Neuronal stem cell (in vitro differentiated cells): ENCODE results near the gene COL15A1.
A peak's percentile ranks its signal among the peaks of the same experiment; 100 is the strongest.
"Not testable (repeated sequence)": the region's sequence is repeated elsewhere in the genome, so short reads cannot be mapped to it uniquely, and the experiment has no call there.

ENCODE experiments used
- DNase-seq: peaks from one replicate; pipeline ENCODE4 v3.0.0-alpha.2; 2013; ENCODE audit warnings: low spot score
- H2AFZ ChIP-seq: one replicate; pipeline ENCODE4 v1.6.1; 2013; ENCODE audit warnings: mild to moderate bottlenecking, low read length, inconsistent platforms
- H2AK5ac ChIP-seq: 2 replicates; pipeline ENCODE4 v1.6.1; 2013; ENCODE audit warnings: low read depth, mild to moderate bottlenecking, inconsistent platforms, low read length, moderate library complexity, mixed read lengths
- H2BK120ac ChIP-seq: 2 replicates; pipeline ENCODE4 v1.6.1; 2013; ENCODE audit warnings: low read depth, mild to moderate bottlenecking, inconsistent platforms, low read length, moderate library complexity, mixed read lengths
- H2BK12ac ChIP-seq: one replicate; pipeline ENCODE4 v1.6.1; 2013; ENCODE audit warnings: low read length, inconsistent platforms
- H2BK15ac ChIP-seq: 2 replicates; pipeline ENCODE4 v1.6.1; 2013; ENCODE audit warnings: mild to moderate bottlenecking, low read length, inconsistent platforms, mixed read lengths
- H2BK5ac ChIP-seq: one replicate; pipeline ENCODE4 v1.6.1; 2013; ENCODE audit warnings: inconsistent platforms, mild to moderate bottlenecking, low read length, moderate library complexity
- H3K14ac ChIP-seq: one replicate; pipeline ENCODE4 v1.6.1; 2013; ENCODE audit warnings: low read length, inconsistent platforms
- H3K18ac ChIP-seq: 2 replicates; pipeline ENCODE4 v1.6.1; 2013; ENCODE audit warnings: low read length, inconsistent platforms
- H3K23ac ChIP-seq: 2 replicates; pipeline ENCODE4 v1.6.1; 2013; ENCODE audit warnings: low read depth, mild to moderate bottlenecking, mixed read lengths, low read length, inconsistent platforms; ENCODE audit not compliant: poor library complexity
- H3K27ac ChIP-seq: replicated peaks from 3 replicates; pipeline ENCODE4 v1.5.1; 2013; ENCODE audit warnings: low read length, inconsistent platforms
- H3K27me3 ChIP-seq, 3 experiments: 2 replicates each; pipeline ENCODE4 v1.6.1; 2013; ENCODE audit warnings: low read length in 3 of 3, mild to moderate bottlenecking in 2 of 3, inconsistent platforms in 1 of 3, low read depth in 1 of 3, mixed read lengths in 1 of 3, moderate library complexity in 1 of 3; ENCODE audit not compliant: control insufficient read depth in 3 of 3, insufficient read depth in 3 of 3
- H3K36me3 ChIP-seq, 2 donors: replicated peaks in 1 of 2; 2 replicates each; pipeline ENCODE4 v1.6.1; 2013; ENCODE audit warnings: low read length in 2 of 2; ENCODE audit not compliant: control insufficient read depth in 2 of 2, insufficient read depth in 2 of 2
- H3K4ac ChIP-seq: 2 replicates; pipeline ENCODE4 v1.6.1; 2013; ENCODE audit warnings: inconsistent platforms, mild to moderate bottlenecking, low read length, moderate library complexity
- H3K4me1 ChIP-seq, 2 donors: 1 replicate in 1 of 2; 2 replicates in 1 of 2; pipeline ENCODE4 v1.6.1; 2013; ENCODE audit warnings: low read length in 2 of 2, low read depth in 1 of 2; ENCODE audit not compliant: control insufficient read depth in 2 of 2, insufficient read depth in 1 of 2
- H3K4me2 ChIP-seq: one replicate; pipeline ENCODE4 v1.6.1; 2013; ENCODE audit warnings: mild to moderate bottlenecking, low read length, inconsistent platforms; ENCODE audit not compliant: insufficient read depth, poor library complexity, severe bottlenecking
- H3K4me3 ChIP-seq, 2 donors: 2 replicates each; pipeline ENCODE4 v1.5.1; 2013; ENCODE audit warnings: low read length in 2 of 2, mild to moderate bottlenecking in 2 of 2, inconsistent platforms in 1 of 2, moderate library complexity in 1 of 2
- H3K79me1 ChIP-seq: one replicate; pipeline ENCODE4 v1.6.1; 2013; ENCODE audit warnings: low read depth, mild to moderate bottlenecking, inconsistent platforms, low read length, moderate library complexity
- H3K9ac ChIP-seq: one replicate; pipeline ENCODE4 v1.6.1; 2013; ENCODE audit warnings: mild to moderate bottlenecking, low read depth, low read length, inconsistent platforms; ENCODE audit not compliant: poor library complexity
- H3K9me3 ChIP-seq, 2 donors: replicated peaks in 1 of 2; 2 replicates each; pipeline versions ENCODE3 to v1.6.1; 2013; ENCODE audit warnings: low read length in 2 of 2, mild to moderate bottlenecking in 2 of 2, inconsistent platforms in 1 of 2, low read depth in 1 of 2, mixed read lengths in 1 of 2, moderate library complexity in 1 of 2; ENCODE audit not compliant: control insufficient read depth in 2 of 2, insufficient read depth in 1 of 2
- H4K8ac ChIP-seq: one replicate; pipeline ENCODE4 v1.6.1; 2013; ENCODE audit warnings: low read depth, mild to moderate bottlenecking, inconsistent platforms, low read length, moderate library complexity
- H4K91ac ChIP-seq: one replicate; pipeline ENCODE4 v1.6.1; 2013; ENCODE audit warnings: low read length, low read depth, mild to moderate bottlenecking, inconsistent platforms; ENCODE audit not compliant: poor library complexity
- WGBS, 2 donors: extraction: QIAGEN DNeasy Blood & Tissue Kit; methylation state at CpG; one replicate each; pipeline ENCODE4 v1.1.7; 2013; ENCODE audit warnings: missing lambda C conversion rate in 2 of 2, mixed read lengths in 1 of 2; ENCODE audit not compliant: insufficient read length in 2 of 2, insufficient replicate concordance in 1 of 2; ENCODE audit errors: extremely low coverage in 2 of 2; 5-methylcytosine and 5-hydroxymethylcytosine counted together

The COL15A1 gene

GRCh38 chr9:99095565-99095964, 151.9 kb downstream of the COL15A1 start:
- no peak overlapping the region for H3K23ac ChIP-seq

DNA sequence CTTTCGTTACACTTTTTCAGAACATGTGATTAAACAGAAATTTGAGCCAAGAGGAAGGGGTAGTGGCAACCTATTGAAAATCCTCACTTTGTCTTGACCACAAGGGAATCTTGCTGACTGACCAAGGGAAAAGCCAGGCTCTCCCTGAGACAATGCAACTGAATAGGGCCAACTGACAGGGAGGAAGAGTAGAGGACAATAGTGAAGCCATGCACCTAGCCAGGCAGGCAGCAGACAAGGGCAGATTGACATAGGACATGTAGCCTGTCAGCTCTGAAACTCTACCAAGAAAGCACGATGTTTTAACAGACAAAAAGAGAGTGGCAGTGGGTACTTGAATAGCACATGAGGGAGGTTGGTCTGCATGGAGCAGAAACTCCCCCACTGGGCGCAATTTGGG, 152.7 kb downstream of the COL15A1 start:
- Histone ChIP-seq H3K4ac (no peak overlapping the region), H3K4me2 (no peak overlapping the region), H2BK120ac (no peak overlapping the region), H2BK15ac (no peak overlapping the region), H3K4me1 (peaks cover 10 to 15% of the 10 kb centered on the region in 2 donors), H3K9me3 (no peaks in the 10 kb centered on the region), H3K36me3 (no peaks in the 10 kb centered on the region), H2BK5ac (no peak overlapping the region), H3K4me3 (no peak overlapping the region), H2BK12ac (no peak overlapping the region), H2AFZ (peak overlapping the region; percentile 61), H3K23ac (no peak overlapping the region), H3K27me3 (no peaks in the 10 kb centered on the region), H3K9ac (no peak overlapping the region), H3K79me1 (no peaks in the 10 kb centered on the region), H3K27ac (peak overlapping the region; percentile 71), H4K91ac (no peak overlapping the region), H4K8ac (no peak overlapping the region), H3K18ac (peak overlapping the region; percentile 0), H3K14ac (no peak overlapping the region), H2AK5ac (no peak overlapping the region)
- no CpG with 5 or more reads among the region's 3 CpGs for WGBS, 2 donors
- peak; percentile 41 for DNase-seq

More at GRCh38 chr9:99095565-99095964, 151.9 kb downstream of the COL15A1 start:
- Histone ChIP-seq H2BK15ac (no peak overlapping the region), H3K27ac (no peak overlapping the region), H3K9ac (no peak overlapping the region), H2BK120ac (no peak overlapping the region), H2BK5ac (no peak overlapping the region), H3K14ac (no peak overlapping the region), H3K4me3 (no peak overlapping the region), H3K36me3 (no peaks in the 10 kb centered on the region), H3K18ac (no peak overlapping the region), H3K4me2 (no peak overlapping the region), H2BK12ac (no peak overlapping the region), H3K27me3 (no peaks in the 10 kb centered on the region), H3K79me1 (no peaks in the 10 kb centered on the region), H3K9me3 (no peaks in the 10 kb centered on the region), H2AFZ (peak overlapping the region; percentile 61), H3K4me1 (peaks cover 10 to 15% of the 10 kb centered on the region in 2 donors), H2AK5ac (no peak overlapping the region), H4K8ac (no peak overlapping the region), H3K4ac (no peak overlapping the region), H4K91ac (no peak overlapping the region)
- no peak for DNase-seq
- WGBS, 2 donors, result no CpG with 5 or more reads among the region's 3 CpGs

- H4K8ac ChIP-seq, H3K79me1 ChIP-seq, H3K4me3 ChIP-seq, H2BK15ac ChIP-seq, H3K27ac ChIP-seq, H3K4me2 ChIP-seq, H3K14ac ChIP-seq, H2AFZ ChIP-seq, H3K9me3 ChIP-seq, H2BK5ac ChIP-seq, H2BK12ac ChIP-seq, H3K23ac ChIP-seq, H4K91ac ChIP-seq, H3K36me3 ChIP-seq, H3K4ac ChIP-seq, H3K9ac ChIP-seq, H2AK5ac ChIP-seq, DNase-seq, H2BK120ac ChIP-seq, H3K18ac ChIP-seq: not testable (repeated sequence)
- Histone ChIP-seq H3K4me1 (peaks cover 18 to 27% of the 10 kb centered on the region in 2 donors), H3K27me3 (peaks cover 0 to 21% (median 6%) of the 10 kb centered on the region in 3 experiments)
- 100% methylated on average over 1 of the region's 5 CpGs; no CpG with 5 or more reads in 1 of the 2 donors for WGBS, 2 donors
Measured at GRCh38 chr9:99099806-99100585, 156.3 kb downstream of the COL15A1 start.

GRCh38 chr9:99101271-99101670, 157.6 kb downstream of the COL15A1 start:
- Histone ChIP-seq H3K4ac (no peak overlapping the region), H3K79me1 (no peaks in the 10 kb centered on the region), H2BK15ac (no peak overlapping the region), H4K8ac (no peak overlapping the region), H3K9ac (no peak overlapping the region), H2BK5ac (no peak overlapping the region), H3K27ac (no peak overlapping the region), H3K4me2 (no peak overlapping the region), H3K14ac (no peak overlapping the region), H3K9me3 (no peaks in the 10 kb centered on the region), H3K18ac (no peak overlapping the region), H4K91ac (no peak overlapping the region), H2BK12ac (no peak overlapping the region), H3K36me3 (no peaks in the 10 kb centered on the region), H2AK5ac (no peak overlapping the region), H3K27me3 (peaks cover 0 to 21% (median 6%) of the 10 kb centered on the region in 3 experiments), H3K4me1 (peaks cover 17 to 19% of the 10 kb centered on the region in 2 donors), H2AFZ (no peak overlapping the region), H3K23ac (no peak overlapping the region), H3K4me3 (no peak overlapping the region), H2BK120ac (no peak overlapping the region)
- WGBS, 2 donors, result no CpG with 5 or more reads among the region's 5 CpGs
- DNase-seq, result no peak
